ENCODE data around the gene HNRNPR.
"Not testable (repeated sequence)": the region's sequence is repeated elsewhere in the genome, so short reads cannot be mapped to it uniquely, and the experiment has no call there.

The HNRNPR gene

GRCh38 chr1:23322770-23323169 lies 21.3 kb downstream of the HNRNPR start:
- no peak for DNase-seq

- not testable (repeated sequence) for DNase-seq
Observed at GRCh38 chr1:23310280-23310679, 33.8 kb downstream of the HNRNPR start.

GRCh38 chr1:23304140-23304620 lies 39.9 kb downstream of the HNRNPR start:
- no peak for DNase-seq

GRCh38 chr1:23303524-23303923 lies 40.6 kb downstream of the HNRNPR start:
- DNase-seq = no peak

GRCh38 chr1:23296931-23297330 lies 47.2 kb downstream of the HNRNPR start:
- DNase-seq = no peak

- no peak for DNase-seq
Observed at GRCh38 chr1:23291706-23292105, 52.4 kb downstream of the HNRNPR start.

- DNase-seq = no peak
Observed at GRCh38 chr1:23290836-23291565, 53.1 kb downstream of the HNRNPR start.

GRCh38 chr1:23288671-23289070 lies 55.4 kb downstream of the HNRNPR start:
- no peak for DNase-seq

- no peak for DNase-seq
Observed at GRCh38 chr1:23288201-23288600, 55.9 kb downstream of the HNRNPR start.

GRCh38 chr1:23286401-23286800 lies 57.7 kb downstream of the HNRNPR start:
- no peak for DNase-seq

GRCh38 chr1:23283667-23284602 lies 60.1 kb downstream of the HNRNPR start:
- DNase-seq = no peak

GRCh38 chr1:23282957-23283356 lies 61.1 kb downstream of the HNRNPR start:
- DNase-seq = no peak

GRCh38 chr1:23278717-23279116 lies 65.4 kb downstream of the HNRNPR start:
- no peak for DNase-seq

- no peak for DNase-seq
Observed at GRCh38 chr1:23276531-23276930, 67.6 kb downstream of the HNRNPR start.

- no peak for DNase-seq
Observed at GRCh38 chr1:23274134-23274505, 70.0 kb downstream of the HNRNPR start.

GRCh38 chr1:23273450-23274133 lies 70.5 kb downstream of the HNRNPR start:
- no peak for DNase-seq

GRCh38 chr1:23263380-23263887 lies 80.7 kb downstream of the HNRNPR start:
- no peak for DNase-seq

- DNase-seq = not testable (repeated sequence)
Observed at GRCh38 chr1:23258082-23258481, 86.0 kb downstream of the HNRNPR start.

GRCh38 chr1:23257371-23257770 lies 86.7 kb downstream of the HNRNPR start:
- not testable (repeated sequence) for DNase-seq

All from bone marrow (tissue), 2 donors.